Superior temporal gyrus (tissue), 1 donor: ENCODE measurements around the gene BCL2.
"Not testable (repeated sequence)": the region's sequence is repeated elsewhere in the genome, so short reads cannot be mapped to it uniquely, and the experiment has no call there.

Experiments used
- DNase-seq: peaks from one replicate; pipeline ENCODE4 v3.0.0-alpha.2; 2016; ENCODE audit errors: extremely low spot score

BCL2 gene

GRCh38 chr18:63199743-63200241 is 119.8 kb downstream of the BCL2 start:
- no peak for DNase-seq

GRCh38 chr18:63198868-63199742 is 120.5 kb downstream of the BCL2 start:
- no peak for DNase-seq

GRCh38 chr18:63198098-63198760 is 121.3 kb downstream of the BCL2 start:
- no peak for DNase-seq

GRCh38 chr18:63197246-63197869 is 122.2 kb downstream of the BCL2 start:
- DNase-seq: no peak

GRCh38 chr18:63195326-63196159 is 124.0 kb downstream of the BCL2 start:
- no peak for DNase-seq

GRCh38 chr18:63192885-63193349 is 126.7 kb downstream of the BCL2 start:
- DNase-seq: no peak

- DNase-seq: no peak
These were observed 127.3 kb downstream of the BCL2 start for GRCh38 chr18:63192126-63192884.

GRCh38 chr18:63191413-63191812 is 128.2 kb downstream of the BCL2 start:
- no peak for DNase-seq

- not testable (repeated sequence) for DNase-seq
These were observed 128.7 kb downstream of the BCL2 start for GRCh38 chr18:63190838-63191237.

GRCh38 chr18:63189817-63190216 is 129.8 kb downstream of the BCL2 start:
- no peak for DNase-seq

GRCh38 chr18:63189041-63189440 is 130.5 kb downstream of the BCL2 start:
- DNase-seq: no peak

GRCh38 chr18:63187791-63188460 is 131.6 kb downstream of the BCL2 start:
- DNase-seq: no peak

GRCh38 chr18:63187223-63187574 is 132.4 kb downstream of the BCL2 start:
- no peak for DNase-seq

GRCh38 chr18:63186520-63187222 is 132.9 kb downstream of the BCL2 start:
- no peak for DNase-seq

GRCh38 chr18:63185984-63186383 is 133.6 kb downstream of the BCL2 start:
- DNase-seq: no peak

- DNase-seq: no peak
These were observed 135.4 kb downstream of the BCL2 start for GRCh38 chr18:63183952-63184770.

GRCh38 chr18:63183378-63183777 is 136.2 kb downstream of the BCL2 start:
- DNase-seq: no peak

GRCh38 chr18:63182861-63183260 is 136.7 kb downstream of the BCL2 start:
- no peak for DNase-seq

- no peak for DNase-seq
These were observed 137.2 kb downstream of the BCL2 start for GRCh38 chr18:63182310-63182772.
